SK-N-SH treated with all-trans-retinoic acid at 6 μM for 48 hours (cell line): ENCODE data around the gene ELK4.

Experiments
- CREB5 ChIP-seq: fragments of 250-450 bp; sonication (Bioruptor Pico); IDR thresholded peaks from 2 replicates; pipeline ENCODE4 v1.5.1; 2020; ENCODE audit warnings: low read depth, mild to moderate bottlenecking, moderate library complexity
- PATZ1 ChIP-seq: fragments of 250-450 bp; sonication (Bioruptor Pico); IDR thresholded peaks from 2 replicates; pipeline ENCODE4 v1.8.0; 2020; ENCODE audit warnings: mild to moderate bottlenecking, moderate library complexity, borderline replicate concordance
- PPARA ChIP-seq: fragments of 250-450 bp; sonication (Bioruptor Pico); IDR thresholded peaks from 2 replicates; pipeline ENCODE4 v1.5.0; 2020; ENCODE audit warnings: mild to moderate bottlenecking, borderline replicate concordance
- TOX ChIP-seq: fragments of 250-450 bp; sonication (Bioruptor Pico); IDR thresholded peaks from 2 replicates; pipeline ENCODE4 v1.8.0; 2021; ENCODE audit warnings: mild to moderate bottlenecking, moderate library complexity, borderline replicate concordance
- ZC3H10 ChIP-seq: fragments of 250-450 bp; sonication (Bioruptor Pico); IDR thresholded peaks from 2 replicates; pipeline ENCODE4 v1.5.1; 2021; ENCODE audit warnings: mild to moderate bottlenecking, moderate library complexity
- ZFP3 ChIP-seq: fragments of 250-450 bp; sonication (Bioruptor Pico); IDR thresholded peaks from 2 replicates; pipeline ENCODE4 v1.5.0; 2020; ENCODE audit warnings: mild to moderate bottlenecking, moderate library complexity
- ZFP30 ChIP-seq: fragments of 450-650 bp; formaldehyde crosslinking; IDR thresholded peaks from 2 replicates; pipeline ENCODE4 v1.5.0; 2022; ENCODE audit warnings: mild to moderate bottlenecking, moderate library complexity
- ZNF565 ChIP-seq: fragments of 450-650 bp; formaldehyde crosslinking; conservative IDR thresholded peaks from 2 replicates; pipeline ENCODE4 v1.5.0; 2020; ENCODE audit warnings: low read depth, mild to moderate bottlenecking, moderate library complexity

- no peak for TF ChIP-seq PATZ1 (CRISPR knock-in tag)
- TF ChIP-seq ZC3H10 (CRISPR knock-in tag): no peak
- TF ChIP-seq CREB5 (CRISPR knock-in tag): no peak
- no peak for TF ChIP-seq ZFP3
- TF ChIP-seq TOX (CRISPR knock-in tag): no peak
- TF ChIP-seq PPARA (CRISPR knock-in tag): no peak
- TF ChIP-seq ZFP30 (CRISPR knock-in tag): no peak
- TF ChIP-seq ZNF565 (CRISPR knock-in tag): no peak
Measured at GRCh38 chr1:205584732-205585131, 47.1 kb downstream of the ELK4 start.
